Measurements from ENCODE around the gene NOVA2. TPM values are rescaled to one million over a fixed set of nuclear protein-coding genes. Genes with fewer than 3 reads are reported as not detected.

The NOVA2 gene
- total RNA-seq, 2 experiments from 2014 or later = 0.04 to 0.10 TPM

- peaks cover 24% of the 10 kb centered on the region for H3K4me1 Mint-ChIP-seq
- POLR2A ChIA-PET = no interaction called here
- CTCF ChIA-PET = interaction anchor here (0.5 to 1.5 kb wide), 4 partner anchors 9 to 588 kb away, joined by 3 to 5 read pairs (median 3); partner anchors contain the start of gene DMWD
- no peaks in the 10 kb centered on the region for H3K36me3 Mint-ChIP-seq (ENCODE audit: low read depth)
- H3K27me3 Mint-ChIP-seq = peaks cover 14% of the 10 kb centered on the region
- H3K27ac Mint-ChIP-seq = no peak overlapping the region
- peak overlapping the region; percentile 63 for H3K4me3 Mint-ChIP-seq
- no peak for DNase-seq
- H3K9me3 Mint-ChIP-seq = peaks cover 6% of the 10 kb centered on the region
These were observed 21.4 kb downstream of the NOVA2 start for GRCh38 chr19:45952341-45952685.

DNA sequence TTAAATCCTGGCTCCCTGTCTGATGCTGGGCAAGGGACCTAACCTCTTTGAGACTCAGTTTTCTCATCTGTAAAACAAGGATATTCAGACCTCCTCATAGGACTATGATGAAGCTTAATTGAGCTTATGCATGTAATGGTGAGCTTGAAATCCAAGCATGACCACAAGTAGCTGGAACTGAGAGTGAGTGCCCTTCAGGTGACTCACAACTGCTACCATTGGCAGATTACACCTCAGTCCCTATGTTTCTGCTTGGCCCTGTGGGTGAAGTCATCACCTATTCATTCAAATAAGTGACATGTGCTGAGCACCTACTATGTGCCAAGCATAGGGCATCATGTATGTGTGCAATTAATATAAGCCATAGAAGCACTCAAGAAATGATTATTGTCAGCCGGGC lies 25.7 kb downstream of the NOVA2 start:
- Mint-ChIP-seq H3K4me3 (no peak overlapping the region), H3K27ac (no peak overlapping the region)
- CTCF ChIA-PET = no interaction called here

DNA sequence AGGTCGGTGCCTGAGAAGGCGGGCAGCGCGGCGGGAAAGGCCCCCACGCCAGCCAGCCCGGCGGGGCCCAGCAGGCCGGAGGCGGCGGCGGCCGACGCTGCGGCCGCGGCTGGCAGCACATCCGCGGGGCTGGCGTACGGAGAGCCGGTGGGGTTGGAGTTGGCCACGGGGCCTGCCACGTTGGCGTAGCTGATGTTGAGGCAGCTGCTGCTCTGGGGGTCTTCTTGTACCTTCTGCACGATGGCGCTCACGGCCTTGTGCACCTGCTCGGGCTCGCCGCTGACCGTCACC lies 33.2 kb downstream of the NOVA2 start:
- no peak overlapping the region for H3K4me3 Mint-ChIP-seq
- peaks cover 11% of the 10 kb centered on the region for H3K4me1 Mint-ChIP-seq
- H3K27ac Mint-ChIP-seq = no peak overlapping the region
- DNase-seq = no peak
- POLR2A ChIA-PET = no interaction called here
- H3K36me3 Mint-ChIP-seq (ENCODE audit: low read depth) = no peaks in the 10 kb centered on the region
- peaks cover 4% of the 10 kb centered on the region for H3K9me3 Mint-ChIP-seq
- CTCF ChIA-PET = no interaction called here
- peaks cover 26% of the 10 kb centered on the region for H3K27me3 Mint-ChIP-seq

More for the DNA sequence above, 25.7 kb downstream of the NOVA2 start:
- Mint-ChIP-seq H3K36me3 (ENCODE audit: low read depth) (no peaks in the 10 kb centered on the region), H3K27me3 (peaks cover 9% of the 10 kb centered on the region), H3K9me3 (peaks cover 3% of the 10 kb centered on the region), H3K4me1 (peaks cover 6% of the 10 kb centered on the region)
- POLR2A ChIA-PET = no interaction called here
- DNase-seq = no peak

DNA sequence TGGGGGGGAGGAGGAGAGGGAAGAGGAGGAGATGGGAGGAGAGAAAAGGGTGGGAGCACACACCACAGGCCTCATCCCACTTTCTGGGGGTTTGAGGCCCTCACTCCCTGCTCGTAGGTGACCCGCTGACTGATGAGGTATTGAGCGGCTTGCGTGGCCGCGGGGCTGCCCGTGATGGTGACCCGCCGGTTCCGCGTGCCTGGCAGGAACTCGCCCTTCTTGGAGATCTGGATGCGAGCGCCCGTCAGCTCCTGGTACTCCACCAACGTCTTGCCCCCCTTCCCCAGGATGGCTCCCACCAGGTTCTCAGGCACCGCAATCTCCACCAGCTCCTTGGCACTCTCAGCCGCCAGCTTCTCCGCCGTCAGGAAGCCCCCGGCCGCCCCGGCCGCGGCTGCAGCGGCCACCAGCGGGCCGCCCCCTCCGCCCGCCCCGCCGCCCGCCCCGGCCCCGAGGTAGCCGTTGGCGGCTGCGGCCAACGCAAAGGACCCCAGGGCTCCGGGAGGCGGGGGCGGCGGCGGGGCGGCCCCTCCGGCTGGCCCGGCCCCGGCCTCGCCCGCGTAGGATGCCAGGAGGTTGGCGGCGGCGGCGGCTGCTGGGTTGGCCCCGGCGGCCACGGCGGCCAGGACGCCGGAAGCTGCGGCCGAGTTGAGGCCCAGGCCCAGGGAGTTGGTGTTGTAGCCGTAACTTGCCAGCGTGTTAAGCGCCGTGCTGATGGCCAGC lies 33.7 kb downstream of the NOVA2 start:
- no peak for DNase-seq
- H3K4me1 Mint-ChIP-seq = peaks cover 11% of the 10 kb centered on the region
- H3K27ac Mint-ChIP-seq = no peak overlapping the region
- H3K9me3 Mint-ChIP-seq = peaks cover 4% of the 10 kb centered on the region
- H3K36me3 Mint-ChIP-seq (ENCODE audit: low read depth) = no peaks in the 10 kb centered on the region
- CTCF ChIA-PET = no interaction called here
- H3K4me3 Mint-ChIP-seq = no peak overlapping the region
- peaks cover 28% of the 10 kb centered on the region for H3K27me3 Mint-ChIP-seq
- POLR2A ChIA-PET = no interaction called here

DNA sequence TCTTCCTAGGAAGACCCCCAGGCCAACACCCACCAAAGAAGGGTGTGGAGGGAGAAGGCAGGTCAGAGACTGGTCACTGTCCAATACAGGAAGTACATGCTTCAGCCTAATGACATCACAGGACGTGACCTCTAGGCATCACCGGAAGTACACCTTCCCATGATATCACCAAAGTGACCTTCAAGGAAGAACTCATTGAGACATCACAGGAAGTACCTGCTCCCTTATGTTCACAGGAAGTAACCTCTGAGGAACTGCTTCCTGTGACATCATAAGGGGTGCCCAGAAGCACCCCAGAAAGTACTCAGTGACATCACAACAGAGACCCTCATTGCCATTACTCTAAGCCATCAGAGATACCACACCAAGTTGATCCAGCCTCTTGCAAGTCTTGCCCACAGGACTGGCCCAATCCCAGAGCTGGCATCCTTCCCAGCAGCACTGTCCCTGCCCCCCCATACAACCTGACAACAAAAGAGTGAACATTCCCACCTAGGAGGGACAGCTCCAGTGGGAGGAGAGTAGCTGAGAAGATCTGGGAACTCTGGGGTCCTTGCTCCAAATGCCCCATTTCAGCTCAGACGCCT lies 34.8 kb downstream of the NOVA2 start:
- H3K9me3 Mint-ChIP-seq = peaks cover 4% of the 10 kb centered on the region
- DNase-seq = no peak
- no peak overlapping the region for H3K27ac Mint-ChIP-seq
- H3K4me3 Mint-ChIP-seq = no peak overlapping the region
- POLR2A ChIA-PET = no interaction called here
- CTCF ChIA-PET = no interaction called here
- peaks cover 11% of the 10 kb centered on the region for H3K4me1 Mint-ChIP-seq
- peaks cover 32% of the 10 kb centered on the region for H3K27me3 Mint-ChIP-seq
- H3K36me3 Mint-ChIP-seq (ENCODE audit: low read depth) = no peaks in the 10 kb centered on the region

GRCh38 chr19:45935267-45935666 lies 38.4 kb downstream of the NOVA2 start:
- Mint-ChIP-seq H3K27ac (no peak overlapping the region), H3K4me1 (peaks cover 11% of the 10 kb centered on the region), H3K9me3 (peaks cover 4% of the 10 kb centered on the region), H3K36me3 (ENCODE audit: low read depth) (no peaks in the 10 kb centered on the region), H3K27me3 (peaks cover 35% of the 10 kb centered on the region), H3K4me3 (no peak overlapping the region)
- DNase-seq = no peak
- CTCF ChIA-PET = no interaction called here
- POLR2A ChIA-PET = no interaction called here

- peaks cover 11% of the 10 kb centered on the region for H3K4me1 Mint-ChIP-seq
- H3K4me3 Mint-ChIP-seq = no peak overlapping the region
- POLR2A ChIA-PET = no interaction called here
- H3K27ac Mint-ChIP-seq = no peak overlapping the region
- no peak for DNase-seq
- peaks cover 4% of the 10 kb centered on the region for H3K9me3 Mint-ChIP-seq
- H3K36me3 Mint-ChIP-seq (ENCODE audit: low read depth) = no peaks in the 10 kb centered on the region
- CTCF ChIA-PET = no interaction called here
- H3K27me3 Mint-ChIP-seq = peaks cover 36% of the 10 kb centered on the region
These were observed 39.0 kb downstream of the NOVA2 start for GRCh38 chr19:45934551-45935230.

DNA sequence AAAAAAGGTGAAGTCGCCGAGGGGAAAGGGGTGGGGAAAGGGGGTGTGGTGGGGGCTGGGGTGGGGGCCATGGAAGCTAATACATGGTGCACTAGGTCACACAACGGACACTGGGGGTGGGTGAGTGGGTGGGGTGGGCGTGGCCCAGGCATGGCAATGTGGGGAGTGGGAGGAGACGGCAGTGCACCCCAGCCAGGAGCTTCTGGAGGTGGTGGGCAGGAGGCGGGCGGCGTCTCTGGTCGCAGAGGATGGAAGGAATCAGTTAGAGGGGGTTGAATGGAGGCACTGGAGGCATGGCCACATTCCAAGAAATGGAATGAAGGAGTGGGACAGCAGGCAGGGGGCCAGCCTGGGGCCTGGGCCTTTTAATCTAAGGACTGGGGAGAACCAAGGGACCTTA lies 39.9 kb downstream of the NOVA2 start:
- DNase-seq = no peak
- POLR2A ChIA-PET = no interaction called here
- H3K27me3 Mint-ChIP-seq = peaks cover 34% of the 10 kb centered on the region
- H3K36me3 Mint-ChIP-seq (ENCODE audit: low read depth) = no peaks in the 10 kb centered on the region
- no peak overlapping the region for H3K4me3 Mint-ChIP-seq
- CTCF ChIA-PET = interaction anchor here (0.6 kb wide), 1 partner anchor 318 kb away, joined by 3 read pairs; no protein-coding TSS in a partner anchor
- no peak overlapping the region for H3K27ac Mint-ChIP-seq
- H3K9me3 Mint-ChIP-seq = peaks cover under 1% of the 10 kb centered on the region
- peaks cover 7% of the 10 kb centered on the region for H3K4me1 Mint-ChIP-seq

DNA sequence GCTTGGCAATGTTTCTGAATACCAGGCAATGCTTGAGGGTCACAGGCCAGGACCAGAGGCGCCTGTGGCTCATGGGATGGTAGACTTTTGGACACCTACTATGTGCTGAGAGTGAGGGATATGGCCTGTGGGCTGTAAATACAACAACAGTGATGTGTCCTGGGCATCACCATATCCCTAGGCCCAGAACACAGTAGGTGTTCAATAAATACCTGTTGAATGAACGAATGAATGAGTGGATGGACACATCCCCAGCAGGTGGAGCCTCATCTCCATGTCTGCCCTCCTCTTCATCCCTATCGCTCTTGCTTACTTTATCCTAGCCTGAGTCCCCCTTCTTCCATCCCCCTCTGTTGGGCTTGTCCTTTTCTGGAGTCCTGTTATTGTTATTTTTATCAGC lies 42.6 kb downstream of the NOVA2 start:
- H3K9me3 Mint-ChIP-seq = no peaks in the 10 kb centered on the region
- DNase-seq = no peak
- H3K27ac Mint-ChIP-seq = no peak overlapping the region
- peaks cover 2% of the 10 kb centered on the region for H3K36me3 Mint-ChIP-seq (ENCODE audit: low read depth)
- H3K27me3 Mint-ChIP-seq = peaks cover 29% of the 10 kb centered on the region
- CTCF ChIA-PET = no interaction called here
- no peak overlapping the region for H3K4me3 Mint-ChIP-seq
- POLR2A ChIA-PET = no interaction called here
- H3K4me1 Mint-ChIP-seq = peaks cover 14% of the 10 kb centered on the region

DNA sequence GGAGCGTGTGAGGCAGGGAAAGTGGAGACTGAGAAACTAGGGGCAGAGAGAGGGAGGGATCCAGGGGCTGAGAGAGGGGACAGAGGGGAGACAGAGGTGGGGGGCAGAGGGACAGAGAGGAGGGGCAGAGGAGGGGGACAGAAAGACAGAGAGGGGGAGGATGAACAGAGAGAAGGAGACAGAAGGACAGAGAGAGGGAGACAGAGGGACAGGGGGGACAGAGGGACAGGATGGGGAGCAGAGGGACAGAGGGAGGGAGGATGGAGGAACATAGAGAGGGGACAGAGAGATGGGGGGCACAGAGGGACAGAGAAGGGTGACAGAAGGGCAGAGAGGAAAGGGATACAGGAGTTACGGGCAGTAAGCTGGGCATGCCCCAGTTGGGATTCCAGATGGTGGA lies 44.4 kb downstream of the NOVA2 start:
- peaks cover 20% of the 10 kb centered on the region for H3K27me3 Mint-ChIP-seq
- ChIA-PET POLR2A (no interaction called here), CTCF (no interaction called here)
- no peak overlapping the region for H3K4me3 Mint-ChIP-seq
- no peak overlapping the region for H3K27ac Mint-ChIP-seq
- peaks cover 2% of the 10 kb centered on the region for H3K36me3 Mint-ChIP-seq (ENCODE audit: low read depth)
- no peak for DNase-seq
- no peaks in the 10 kb centered on the region for H3K9me3 Mint-ChIP-seq
- peaks cover 18% of the 10 kb centered on the region for H3K4me1 Mint-ChIP-seq

GRCh38 chr19:45927565-45928261 lies 46.0 kb downstream of the NOVA2 start:
- peak; percentile 94 for DNase-seq
- Mint-ChIP-seq H3K27me3 (peaks cover 19% of the 10 kb centered on the region), H3K4me1 (peaks cover 18% of the 10 kb centered on the region), H3K27ac (peak overlapping the region; percentile 89), H3K9me3 (no peaks in the 10 kb centered on the region), H3K4me3 (peak overlapping the region; percentile 79), H3K36me3 (ENCODE audit: low read depth) (peaks cover 2% of the 10 kb centered on the region)
- ChIA-PET POLR2A (no interaction called here), CTCF (interaction anchor here (0.6 to 1.3 kb wide), 3 partner anchors 9 to 25 kb away, joined by 3 to 4 read pairs (median 3); partner anchors contain the start of gene MYPOP)

DNA sequence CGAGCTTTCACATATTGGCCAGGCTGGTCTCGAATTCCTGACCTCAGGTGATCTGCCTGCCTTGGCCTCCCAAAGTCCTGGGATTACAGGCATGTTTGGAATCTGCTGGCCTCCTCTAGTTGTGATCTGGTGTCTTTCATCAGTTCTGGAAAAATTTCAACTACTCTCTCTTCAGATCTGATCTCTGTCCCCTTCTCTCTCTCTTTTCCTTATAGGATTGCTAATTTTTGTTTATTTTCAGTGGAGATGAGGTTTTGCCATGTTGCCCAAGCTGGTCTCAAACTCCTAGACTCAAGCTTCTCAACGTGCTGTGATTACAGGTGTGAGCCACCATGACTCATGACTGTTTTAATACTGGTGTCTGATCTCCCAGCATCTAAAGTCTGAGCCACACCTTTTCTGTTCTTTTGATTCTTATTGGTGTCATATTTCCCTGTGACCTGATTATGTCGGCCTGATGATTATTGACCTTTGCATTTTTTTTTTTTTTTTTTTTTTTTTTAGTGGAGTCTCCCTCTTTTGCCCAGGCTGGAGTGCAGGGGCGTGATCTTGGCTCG lies 48.7 kb downstream of the NOVA2 start:
- peaks cover 10% of the 10 kb centered on the region for H3K27me3 Mint-ChIP-seq
- no peak overlapping the region for H3K27ac Mint-ChIP-seq
- no peak overlapping the region for H3K4me3 Mint-ChIP-seq
- peaks cover 32% of the 10 kb centered on the region for H3K4me1 Mint-ChIP-seq
- ChIA-PET POLR2A (no interaction called here), CTCF (no interaction called here)
- DNase-seq = no peak
- H3K9me3 Mint-ChIP-seq = no peaks in the 10 kb centered on the region
- H3K36me3 Mint-ChIP-seq (ENCODE audit: low read depth) = peaks cover 2% of the 10 kb centered on the region

DNA sequence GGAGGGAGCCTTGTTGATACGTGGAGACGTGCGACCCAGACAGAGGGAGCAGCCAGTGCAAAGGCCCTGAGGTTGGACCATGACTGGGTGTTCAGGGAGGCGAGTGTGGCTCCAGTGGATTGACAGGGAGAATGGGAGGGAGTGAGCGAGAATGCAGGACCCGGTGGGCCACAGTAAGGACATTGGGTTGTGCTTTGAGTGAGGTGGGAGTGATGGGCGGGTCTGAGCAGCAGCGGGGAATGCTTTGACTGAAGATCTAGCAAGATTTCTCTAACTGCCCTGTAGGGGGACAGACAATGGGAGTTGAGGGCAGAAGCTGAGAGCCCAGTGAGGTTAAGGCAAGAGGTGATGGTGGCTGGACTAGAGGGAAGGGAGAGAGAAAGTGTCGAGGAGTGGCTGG lies 51.4 kb downstream of the NOVA2 start:
- Mint-ChIP-seq H3K27ac (no peak overlapping the region), H3K9me3 (no peaks in the 10 kb centered on the region), H3K36me3 (ENCODE audit: low read depth) (no peaks in the 10 kb centered on the region), H3K4me1 (peaks cover 46% of the 10 kb centered on the region), H3K27me3 (peaks cover 4% of the 10 kb centered on the region), H3K4me3 (no peak overlapping the region)
- CTCF ChIA-PET = interaction anchor here (0.6 kb wide), 1 partner anchor 23 kb away, joined by 5 read pairs; no protein-coding TSS in a partner anchor
- POLR2A ChIA-PET = no interaction called here
- DNase-seq = no peak

Data from activated CD4-positive, alpha-beta T cell treated with anti-CD3 and anti-CD28 coated beads, Interleukin-2, amount 10 ng/mL, durations not matched to agents 7 days and 5 days (primary cell).